GM12873 (cell line): ENCODE data around the gene SIPA1L3.

Experiments
- TF ChIP-seq, protein P1 (sequence below): IDR thresholded peaks from 2 replicates; pipeline ENCODE4 v1.5.1; 2012; ENCODE audit warnings: low read depth, mild to moderate bottlenecking, moderate library complexity, low read length, control low read depth; ENCODE audit not compliant: insufficient read depth; ENCODE audit errors: missing control alignments

The SIPA1L3 gene, protein sequence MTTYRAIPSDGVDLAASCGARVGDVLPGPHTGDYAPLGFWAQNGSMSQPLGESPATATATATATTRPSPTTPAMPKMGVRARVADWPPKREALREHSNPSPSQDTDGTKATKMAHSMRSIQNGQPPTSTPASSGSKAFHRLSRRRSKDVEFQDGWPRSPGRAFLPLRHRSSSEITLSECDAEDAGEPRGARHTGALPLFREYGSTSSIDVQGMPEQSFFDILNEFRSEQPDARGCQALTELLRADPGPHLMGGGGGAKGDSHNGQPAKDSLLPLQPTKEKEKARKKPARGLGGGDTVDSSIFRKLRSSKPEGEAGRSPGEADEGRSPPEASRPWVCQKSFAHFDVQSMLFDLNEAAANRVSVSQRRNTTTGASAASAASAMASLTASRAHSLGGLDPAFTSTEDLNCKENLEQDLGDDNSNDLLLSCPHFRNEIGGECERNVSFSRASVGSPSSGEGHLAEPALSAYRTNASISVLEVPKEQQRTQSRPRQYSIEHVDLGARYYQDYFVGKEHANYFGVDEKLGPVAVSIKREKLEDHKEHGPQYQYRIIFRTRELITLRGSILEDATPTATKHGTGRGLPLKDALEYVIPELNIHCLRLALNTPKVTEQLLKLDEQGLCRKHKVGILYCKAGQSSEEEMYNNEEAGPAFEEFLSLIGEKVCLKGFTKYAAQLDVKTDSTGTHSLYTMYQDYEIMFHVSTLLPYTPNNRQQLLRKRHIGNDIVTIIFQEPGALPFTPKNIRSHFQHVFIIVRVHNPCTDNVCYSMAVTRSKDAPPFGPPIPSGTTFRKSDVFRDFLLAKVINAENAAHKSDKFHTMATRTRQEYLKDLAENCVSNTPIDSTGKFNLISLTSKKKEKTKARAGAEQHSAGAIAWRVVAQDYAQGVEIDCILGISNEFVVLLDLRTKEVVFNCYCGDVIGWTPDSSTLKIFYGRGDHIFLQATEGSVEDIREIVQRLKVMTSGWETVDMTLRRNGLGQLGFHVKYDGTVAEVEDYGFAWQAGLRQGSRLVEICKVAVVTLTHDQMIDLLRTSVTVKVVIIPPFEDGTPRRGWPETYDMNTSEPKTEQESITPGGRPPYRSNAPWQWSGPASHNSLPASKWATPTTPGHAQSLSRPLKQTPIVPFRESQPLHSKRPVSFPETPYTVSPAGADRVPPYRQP (N-terminal part only)

DNA sequence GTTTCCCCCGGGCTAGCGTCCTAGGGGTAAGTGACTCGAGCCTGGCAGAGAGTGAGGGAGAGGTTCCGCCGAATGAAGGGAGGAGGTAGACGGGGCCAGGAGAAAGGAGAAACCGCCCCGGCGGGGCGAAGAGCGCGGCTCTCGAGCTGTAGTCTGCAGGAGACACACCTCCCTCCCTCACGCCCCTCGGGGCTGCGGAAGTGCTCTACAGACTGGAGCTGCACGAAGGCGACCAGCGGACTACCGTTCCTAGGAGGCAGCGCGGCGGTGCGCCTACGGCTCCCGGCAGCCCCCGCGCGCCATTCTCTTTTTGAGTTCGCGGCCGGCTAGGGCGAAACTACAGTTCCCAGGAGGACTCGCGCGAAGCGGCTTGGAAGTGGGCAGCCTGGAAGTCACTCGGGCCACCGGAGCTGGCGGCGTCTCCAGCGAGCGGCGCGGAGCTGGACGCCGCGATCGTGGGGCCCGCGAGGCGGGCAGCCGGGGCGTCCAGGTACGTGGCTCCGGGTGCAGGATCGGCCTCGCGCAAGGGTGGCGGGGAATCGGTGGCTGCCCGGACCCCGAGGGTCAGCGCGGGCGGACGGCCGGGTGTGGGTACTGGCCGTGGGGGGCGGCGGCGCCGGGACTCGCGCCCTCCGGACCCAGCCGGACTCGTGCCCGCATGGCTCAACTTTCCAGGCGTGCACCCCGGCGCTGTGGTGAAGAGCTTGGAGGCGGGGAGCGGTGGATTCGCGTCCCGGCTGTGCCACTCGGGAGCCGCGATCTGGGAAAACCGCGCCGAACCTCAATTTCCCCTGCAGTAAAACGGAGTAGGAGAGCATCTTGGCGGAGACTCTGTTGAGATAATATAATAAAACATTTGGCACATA is at the start of gene SIPA1L3:
Gene SIPA1L3, plus strand, starts transcription at position 340 of the 866 bp plus-strand sequence. CDS start 174,358 bp downstream, outside the sequence.
- TF ChIP-seq, protein P1, sequence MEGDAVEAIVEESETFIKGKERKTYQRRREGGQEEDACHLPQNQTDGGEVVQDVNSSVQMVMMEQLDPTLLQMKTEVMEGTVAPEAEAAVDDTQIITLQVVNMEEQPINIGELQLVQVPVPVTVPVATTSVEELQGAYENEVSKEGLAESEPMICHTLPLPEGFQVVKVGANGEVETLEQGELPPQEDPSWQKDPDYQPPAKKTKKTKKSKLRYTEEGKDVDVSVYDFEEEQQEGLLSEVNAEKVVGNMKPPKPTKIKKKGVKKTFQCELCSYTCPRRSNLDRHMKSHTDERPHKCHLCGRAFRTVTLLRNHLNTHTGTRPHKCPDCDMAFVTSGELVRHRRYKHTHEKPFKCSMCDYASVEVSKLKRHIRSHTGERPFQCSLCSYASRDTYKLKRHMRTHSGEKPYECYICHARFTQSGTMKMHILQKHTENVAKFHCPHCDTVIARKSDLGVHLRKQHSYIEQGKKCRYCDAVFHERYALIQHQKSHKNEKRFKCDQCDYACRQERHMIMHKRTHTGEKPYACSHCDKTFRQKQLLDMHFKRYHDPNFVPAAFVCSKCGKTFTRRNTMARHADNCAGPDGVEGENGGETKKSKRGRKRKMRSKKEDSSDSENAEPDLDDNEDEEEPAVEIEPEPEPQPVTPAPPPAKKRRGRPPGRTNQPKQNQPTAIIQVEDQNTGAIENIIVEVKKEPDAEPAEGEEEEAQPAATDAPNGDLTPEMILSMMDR, result no peak

DNA sequence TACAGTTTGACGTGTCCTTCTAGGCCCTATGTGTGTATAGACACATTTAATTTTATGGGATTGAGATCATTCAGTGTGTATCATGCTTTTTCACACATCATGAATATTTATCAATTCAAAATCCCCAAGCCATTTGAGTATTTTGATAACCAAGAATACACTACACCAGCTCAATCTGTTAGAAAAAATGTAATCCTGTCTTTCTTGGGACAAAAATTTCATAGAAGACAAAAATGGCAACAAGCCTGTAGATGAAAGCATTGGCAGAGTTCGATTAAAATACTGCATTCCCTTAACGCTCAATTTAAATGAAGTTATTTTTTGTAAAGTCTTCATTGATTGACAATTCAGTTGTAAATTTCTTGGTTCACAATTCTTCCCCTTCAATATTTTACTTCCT is 42.5 kb upstream of the SIPA1L3 start:
- TF ChIP-seq, protein P1, result no peak

DNA sequence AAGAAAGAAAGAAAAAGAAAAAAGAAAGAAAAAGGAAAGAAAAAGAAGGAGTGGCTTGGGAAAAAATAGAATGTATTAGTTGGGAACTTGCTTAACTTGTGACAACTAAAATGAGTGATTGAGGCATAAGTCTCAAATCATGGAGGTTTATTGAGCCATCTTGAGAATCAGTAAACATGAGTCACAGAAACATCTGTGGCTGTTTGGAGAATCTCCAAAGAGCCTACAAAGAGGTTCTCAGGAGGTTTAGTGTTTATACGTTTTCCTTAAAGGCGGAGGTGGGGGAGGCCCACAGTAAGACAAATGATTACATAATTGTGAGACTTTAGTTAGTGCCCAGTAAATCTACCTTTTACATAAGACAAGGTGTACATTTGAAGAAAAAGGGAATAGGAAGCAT is 39.2 kb upstream of the SIPA1L3 start:
- TF ChIP-seq, protein P1, result no peak

DNA sequence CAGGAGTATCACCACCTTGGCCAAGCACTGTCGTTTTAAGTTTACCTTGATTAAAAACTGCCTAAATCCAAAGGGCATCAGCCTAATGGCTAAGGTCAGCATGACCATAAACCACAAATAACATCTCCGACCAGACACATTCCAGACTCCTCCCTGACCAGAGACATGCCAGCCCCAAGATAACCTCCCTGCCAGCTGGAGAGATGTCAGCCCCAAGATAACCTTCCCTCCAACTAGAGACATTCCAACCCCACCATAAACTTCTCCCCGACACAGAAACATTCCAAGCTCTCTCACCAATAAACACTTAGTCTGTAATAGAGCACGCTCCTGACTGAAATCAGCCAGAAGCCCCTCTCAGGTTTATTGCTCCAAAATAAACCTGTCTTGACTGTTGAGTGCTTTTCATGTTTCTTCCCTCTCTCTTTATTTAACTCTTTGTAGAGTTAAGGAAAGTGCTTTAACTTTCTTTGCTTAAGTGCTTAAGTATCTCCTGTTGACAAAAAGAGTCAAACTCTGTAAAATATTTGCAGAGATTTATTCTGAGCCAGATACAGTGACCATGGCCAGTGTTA is 37.2 kb upstream of the SIPA1L3 start:
- TF ChIP-seq, protein P1, result no peak

DNA sequence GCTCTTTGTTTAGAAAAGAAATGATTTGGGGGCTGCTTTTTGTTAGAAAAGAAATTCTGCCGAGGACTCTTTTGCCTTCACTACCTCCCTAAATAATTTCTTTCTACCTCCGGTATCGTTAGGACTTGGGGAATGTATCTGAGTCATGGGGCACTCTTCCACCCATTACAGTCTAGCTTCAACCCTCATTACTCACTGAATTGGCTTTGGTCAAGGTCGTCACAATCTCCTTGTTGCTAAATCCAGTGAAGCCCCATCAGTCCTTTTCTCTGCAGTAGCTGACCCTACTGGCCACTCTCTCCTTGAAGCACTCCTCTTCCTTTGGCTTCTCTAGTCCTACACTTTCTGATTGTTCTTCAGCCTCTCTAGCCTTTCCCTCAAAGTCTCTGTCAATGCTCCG is 34.6 kb upstream of the SIPA1L3 start:
- TF ChIP-seq, protein P1, result no peak

DNA sequence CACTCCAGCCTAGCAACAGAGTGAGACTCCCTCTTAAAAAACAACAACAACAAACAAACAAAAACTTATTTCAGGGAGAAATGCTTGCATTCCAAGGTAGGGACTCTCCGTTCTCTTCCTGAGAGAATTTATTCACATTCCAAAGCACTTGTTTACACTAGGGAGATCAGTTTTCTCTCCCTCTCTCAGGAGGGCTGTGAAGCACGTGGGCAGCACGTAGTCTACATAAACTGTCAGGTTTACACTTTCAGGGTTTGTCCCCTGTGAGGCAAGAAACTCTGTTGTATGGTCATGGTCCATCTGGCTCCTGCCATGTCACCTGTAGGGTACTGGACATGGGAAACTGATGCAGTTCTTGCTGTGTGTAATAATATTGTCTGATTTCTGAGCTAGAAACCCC is 32.2 kb upstream of the SIPA1L3 start:
- TF ChIP-seq, protein P1, result no peak
